Measurements from ENCODE around the gene TSPAN3.
A peak's percentile ranks its signal among the peaks of the same experiment; 100 is the strongest.

TSPAN3 gene

DNA sequence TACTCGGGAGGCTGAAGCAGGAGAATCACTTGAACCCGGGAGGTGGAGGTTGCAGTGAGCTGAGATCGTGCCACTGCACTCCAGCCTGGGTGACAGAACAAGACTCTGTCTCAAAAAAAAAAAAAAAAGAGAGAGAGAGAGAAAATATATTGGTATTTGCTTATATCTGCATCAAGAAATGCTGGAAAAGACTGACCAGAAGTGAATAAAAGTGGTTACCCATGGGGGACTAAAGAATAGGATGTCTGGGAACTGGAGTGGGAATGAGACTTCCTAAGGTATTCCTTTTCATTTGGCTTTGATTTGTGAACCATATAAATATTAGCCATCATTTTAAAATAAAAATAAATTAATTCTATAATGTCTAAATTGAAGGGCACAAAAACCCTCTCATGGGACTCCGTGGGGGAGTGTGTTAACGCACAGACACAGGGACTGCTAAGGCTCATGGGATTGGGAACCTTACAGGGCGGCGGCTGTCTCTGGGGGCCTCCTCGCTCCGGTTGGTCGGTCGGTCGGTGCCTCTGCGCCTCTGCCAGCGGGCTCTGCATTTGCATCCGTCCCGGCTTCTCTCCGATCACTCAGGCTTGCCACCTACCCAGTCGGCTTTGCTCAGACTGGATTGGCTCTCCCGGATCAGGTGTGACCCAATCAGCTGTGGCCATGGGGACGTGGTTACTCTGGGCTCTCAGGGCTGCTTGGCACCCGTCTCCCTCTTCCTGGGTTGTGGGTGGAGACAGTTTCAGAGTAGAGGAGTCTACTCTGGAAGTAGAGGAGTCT is 12.7 kb upstream of the TSPAN3 start:
- DNase-seq, result peak; percentile 40

DNA sequence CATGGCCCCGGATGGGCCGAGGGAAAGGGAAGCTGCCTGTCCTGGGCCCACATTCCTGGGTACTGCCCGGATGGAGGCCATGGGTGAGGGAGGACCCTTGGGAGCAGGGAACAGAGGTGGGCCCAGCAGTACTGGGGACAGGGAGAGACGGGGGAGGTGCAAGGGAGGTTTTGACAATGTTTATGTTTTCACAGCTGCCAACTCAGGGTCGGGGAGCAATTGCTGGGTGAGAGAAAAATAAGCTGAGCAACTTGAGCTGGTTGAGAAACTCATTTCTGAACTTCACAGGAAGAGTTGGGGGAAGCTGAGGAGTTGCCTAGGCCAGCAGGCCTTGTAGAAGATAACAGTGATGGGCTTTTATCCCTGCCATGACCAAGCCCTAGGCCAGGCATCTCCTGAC is 11.1 kb upstream of the TSPAN3 start:
- DNase-seq, result no peak

DNA sequence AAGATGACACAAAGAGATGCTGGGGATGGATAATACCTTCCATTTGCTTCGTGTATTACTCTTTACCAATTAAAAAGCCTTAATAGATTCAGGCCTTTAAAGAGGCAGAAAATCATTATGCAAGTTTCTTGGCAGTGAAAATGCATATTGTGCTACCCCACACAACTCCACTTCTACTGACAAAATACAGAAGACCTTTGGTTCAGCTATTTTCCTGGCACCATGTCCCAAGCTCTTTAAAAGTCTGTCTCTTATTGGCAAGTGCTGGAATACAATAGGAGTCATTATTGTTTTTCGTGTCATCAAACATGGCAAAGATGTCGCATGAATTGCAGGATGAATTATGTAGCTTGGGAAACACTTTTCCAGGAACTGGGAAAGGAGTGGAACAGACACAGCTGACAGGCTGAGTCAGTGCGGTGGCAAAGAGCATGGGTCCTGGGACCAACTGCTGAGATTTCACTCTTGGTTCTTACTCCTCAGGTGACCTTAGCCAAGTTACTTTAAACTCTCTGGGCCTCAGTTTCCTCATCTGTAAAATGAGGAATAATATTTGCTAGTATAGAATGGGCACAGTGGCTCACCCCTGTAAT is 5.5 kb upstream of the TSPAN3 start:
- DNase-seq, result no peak

DNA sequence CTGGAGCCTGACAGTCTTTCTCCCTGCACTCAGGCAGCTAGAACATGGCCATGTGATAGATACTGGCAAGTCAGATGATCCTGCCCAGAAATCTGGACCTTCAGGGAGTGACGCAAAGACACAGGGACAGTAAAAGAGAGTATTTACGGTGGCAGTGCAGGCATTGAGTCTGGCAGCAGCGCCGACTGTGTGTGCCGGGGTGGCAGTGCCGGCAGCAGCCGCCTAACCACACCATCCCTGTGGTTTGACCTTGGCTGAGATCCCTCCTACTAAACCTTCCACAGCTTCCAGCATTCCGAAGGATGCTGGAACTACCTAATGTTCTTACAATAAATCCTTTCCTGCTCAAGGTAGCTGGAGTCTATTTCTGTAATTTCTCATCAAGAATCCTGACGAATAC is 4.6 kb upstream of the TSPAN3 start:
- no peak for DNase-seq

DNA sequence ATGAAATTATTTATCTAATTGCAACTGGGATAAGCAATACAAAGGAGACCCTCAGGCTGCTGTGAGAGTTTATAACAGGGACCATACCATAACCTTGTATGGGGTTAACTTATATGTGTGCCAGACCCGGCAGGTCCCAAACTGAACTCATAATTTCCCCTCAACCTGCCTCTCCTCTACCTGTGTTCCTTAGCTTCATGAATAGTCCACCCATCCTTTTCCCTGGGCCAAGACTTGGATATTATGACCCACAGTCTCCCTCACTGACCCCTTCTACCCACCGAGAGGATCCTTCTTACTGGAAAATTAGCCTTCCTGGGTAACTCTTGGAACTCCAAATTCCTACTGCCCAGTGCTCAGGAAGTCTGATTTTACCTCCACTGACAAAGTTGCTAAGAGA is 3.4 kb upstream of the TSPAN3 start:
- no peak for DNase-seq

DNA sequence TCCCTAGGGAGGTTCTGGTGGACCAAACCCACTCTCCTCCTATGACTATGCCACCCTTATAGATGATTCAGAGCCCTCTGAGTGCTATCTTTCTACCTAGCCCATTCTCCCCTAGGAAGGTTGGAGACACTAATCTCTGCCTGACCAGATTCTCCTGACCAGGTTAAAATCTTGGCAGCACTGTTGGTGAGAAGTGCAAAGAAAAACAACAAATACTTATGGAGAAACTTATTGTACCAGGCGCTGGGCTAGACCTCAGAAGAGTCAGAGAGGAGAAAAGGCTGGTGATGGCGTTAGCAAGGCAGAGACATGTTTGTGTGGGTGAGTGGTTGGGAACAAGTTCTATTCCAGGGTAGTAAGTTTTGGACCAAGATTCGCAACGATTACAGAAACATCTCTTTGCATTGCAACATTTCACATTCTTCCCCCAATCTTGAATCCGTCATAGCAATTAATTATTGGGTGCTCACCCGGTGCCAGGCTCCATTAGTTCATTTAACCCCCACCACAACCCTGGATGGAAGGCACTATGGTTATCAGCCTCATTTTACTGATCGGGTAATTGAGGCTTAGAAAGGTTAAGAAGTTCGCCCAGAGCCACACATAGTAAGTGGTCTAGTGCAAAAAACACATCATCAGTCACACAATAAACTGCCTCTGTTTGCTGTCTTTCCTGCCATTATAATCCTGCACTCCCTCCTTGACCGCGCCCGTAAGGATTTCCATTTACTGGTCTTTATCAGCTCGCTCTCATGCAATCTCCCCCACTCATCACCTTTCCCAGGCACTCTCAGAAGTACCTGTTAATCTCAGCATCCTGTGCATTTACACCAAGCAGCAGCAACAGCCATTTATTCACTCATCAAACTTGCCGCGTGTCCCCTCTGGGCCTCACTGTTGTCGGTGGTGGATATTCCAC is 655 bp upstream of the TSPAN3 start:
- DNase-seq, result no peak

DNA sequence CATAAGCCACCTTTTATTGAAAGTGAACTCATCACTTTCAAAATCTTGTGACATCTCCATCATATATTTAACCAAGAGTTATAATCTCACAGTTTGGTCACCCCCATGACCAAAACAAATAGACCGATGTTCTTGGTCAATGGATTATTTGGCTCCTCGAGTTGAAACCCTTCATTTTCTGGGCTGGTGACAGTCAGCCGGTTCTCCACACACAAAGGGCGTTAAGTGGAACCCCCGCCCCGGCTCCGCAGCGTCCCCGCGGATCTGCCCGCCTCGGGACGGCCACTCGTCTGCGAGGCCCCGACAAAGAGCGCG is 772 bp downstream of the TSPAN3 start:
- no peak for DNase-seq

DNA sequence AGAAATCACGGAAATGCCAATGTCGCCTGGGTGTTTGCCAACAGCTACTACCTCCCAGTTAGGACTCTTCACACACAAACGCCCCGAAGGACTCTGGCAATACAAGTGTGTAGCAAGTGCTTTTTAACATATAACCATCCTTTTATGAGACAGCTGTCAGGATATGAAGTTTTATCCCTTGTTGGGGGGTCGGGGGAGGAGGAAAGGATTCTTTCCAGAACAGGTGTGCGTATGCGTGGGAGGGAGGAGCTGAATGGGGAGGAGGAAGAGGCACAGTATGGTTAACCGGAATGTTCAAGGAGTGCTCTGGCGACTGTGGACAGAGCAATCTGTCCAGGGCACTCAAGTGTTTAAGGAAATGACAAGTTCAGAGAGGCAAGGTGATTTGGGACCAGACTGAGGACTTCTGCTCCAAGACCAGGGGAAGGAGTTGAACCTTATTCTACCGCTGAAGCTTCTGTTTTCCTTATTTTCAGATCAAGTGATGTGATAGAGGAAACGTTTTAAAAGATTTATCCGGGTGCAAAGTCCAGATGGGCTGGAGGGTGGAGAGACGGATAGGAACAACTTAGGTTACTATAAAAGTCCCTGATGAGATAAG is 1.3 kb downstream of the TSPAN3 start:
- no peak for DNase-seq

DNA sequence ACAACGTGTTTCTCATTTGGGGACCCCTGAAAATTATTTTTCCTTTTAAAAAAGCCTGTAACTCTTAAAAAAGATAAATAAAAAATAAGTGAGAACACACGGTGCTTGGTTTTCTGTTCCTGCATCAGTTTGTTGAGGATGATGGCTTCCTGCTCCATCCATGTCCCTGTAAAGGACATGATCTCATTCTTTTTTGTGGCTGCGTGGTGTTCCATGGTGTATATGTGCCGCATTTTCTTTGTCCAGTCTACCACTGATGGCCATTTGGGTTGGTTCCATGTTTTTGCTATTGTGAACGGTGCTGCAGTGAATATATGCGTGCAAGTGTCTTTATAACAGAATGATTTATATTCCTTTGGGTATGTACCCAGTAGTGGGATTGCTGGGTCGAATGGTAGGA is 2.3 kb downstream of the TSPAN3 start:
- DNase-seq, result no peak

DNA sequence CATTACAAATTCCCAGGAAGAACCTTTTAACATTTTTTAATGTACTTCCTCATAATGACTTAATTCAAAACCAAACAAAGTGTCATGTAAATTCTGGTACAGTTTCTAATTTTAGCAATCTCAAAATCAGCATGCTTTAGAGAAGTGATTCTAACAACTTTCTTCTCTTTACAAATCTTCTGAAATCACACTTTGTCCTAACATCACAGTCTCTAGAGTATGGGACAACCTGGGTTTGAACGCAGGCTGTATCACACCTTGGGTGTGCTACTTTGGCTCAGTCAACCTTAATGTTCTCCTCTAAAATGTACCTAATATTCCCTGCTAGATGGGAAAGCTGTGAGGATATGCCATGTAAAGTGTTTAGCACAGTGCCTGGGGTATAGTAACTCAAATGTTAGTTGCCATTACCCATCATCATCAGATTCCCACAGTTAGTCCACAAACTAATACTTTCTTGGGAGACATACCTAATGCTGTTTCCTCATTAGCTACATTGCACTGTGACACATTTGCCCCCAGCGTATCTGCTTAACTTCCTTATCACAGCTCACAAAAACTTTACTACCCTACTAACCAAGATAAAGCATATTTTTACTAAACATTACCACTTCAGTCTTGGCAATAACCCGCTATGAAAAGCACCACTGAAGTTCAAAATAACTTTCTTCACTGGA is 3.1 kb downstream of the TSPAN3 start:
- no peak for DNase-seq

DNA sequence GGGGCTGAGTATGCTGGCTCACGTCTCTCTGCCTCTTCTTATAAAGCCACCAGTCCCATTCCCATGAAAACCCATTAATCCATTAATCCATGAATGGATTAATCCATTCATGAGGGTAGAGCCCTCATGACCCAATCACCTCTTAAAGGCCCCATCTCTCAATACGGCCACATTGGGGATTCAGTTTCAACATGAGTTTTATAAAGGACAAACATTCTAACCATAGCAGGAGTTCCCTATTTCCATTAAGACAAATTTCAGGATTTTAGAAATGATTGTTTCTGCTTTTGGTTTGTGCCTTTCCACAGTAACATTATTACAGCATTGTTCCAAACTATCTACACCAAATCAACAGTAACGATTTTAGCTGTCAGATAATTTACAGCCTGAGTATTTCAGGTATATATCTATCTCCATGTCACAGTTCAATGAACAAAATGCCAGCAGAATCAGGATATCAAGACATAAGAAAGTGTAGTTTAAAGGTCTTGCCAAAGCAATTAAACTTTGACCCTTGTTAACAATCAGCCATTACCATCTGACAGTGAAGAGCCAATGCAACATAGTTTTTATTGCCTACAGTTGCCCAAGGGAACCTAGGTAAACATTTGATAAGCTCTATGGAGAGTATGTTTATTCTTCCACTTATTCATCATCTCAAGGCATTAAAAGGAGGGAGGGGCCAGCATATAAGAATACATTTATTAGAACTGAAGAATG is 3.8 kb downstream of the TSPAN3 start:
- no peak for DNase-seq

DNA sequence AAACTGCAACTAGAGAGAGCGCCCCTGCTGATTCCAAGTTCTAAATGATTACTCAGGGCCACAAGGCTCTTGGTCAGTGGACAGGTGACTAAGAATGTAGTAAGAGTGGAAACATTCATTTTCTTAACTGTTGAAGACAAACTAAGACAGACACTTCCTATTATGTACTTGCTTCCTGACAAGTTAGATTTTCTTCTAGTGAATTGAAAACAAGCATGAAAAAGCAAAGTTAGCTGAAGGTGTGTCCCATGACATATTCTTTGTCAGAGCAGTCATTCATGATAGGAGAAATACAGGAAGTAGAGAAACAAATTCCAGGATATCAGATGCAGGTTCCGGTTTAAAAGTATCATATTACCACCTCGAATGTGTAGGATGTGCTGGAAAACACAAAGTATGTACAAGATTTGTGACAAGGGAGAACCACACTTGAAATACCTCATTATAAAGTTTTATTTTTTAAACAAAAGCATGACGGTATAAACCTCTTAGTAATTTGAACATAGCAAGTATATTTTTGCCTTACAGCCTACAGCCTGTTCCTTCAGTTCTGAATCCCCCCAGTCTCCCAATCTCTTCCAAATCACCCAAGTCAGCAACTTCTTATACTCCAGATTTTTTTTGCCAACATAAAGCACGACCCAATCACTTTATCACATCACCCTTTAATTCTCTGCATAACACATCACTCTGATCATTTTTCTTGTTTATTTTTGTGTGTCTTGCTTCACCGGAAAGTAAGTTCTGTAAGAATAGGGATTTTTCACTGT is 6.2 kb downstream of the TSPAN3 start:
- no peak for DNase-seq

DNA sequence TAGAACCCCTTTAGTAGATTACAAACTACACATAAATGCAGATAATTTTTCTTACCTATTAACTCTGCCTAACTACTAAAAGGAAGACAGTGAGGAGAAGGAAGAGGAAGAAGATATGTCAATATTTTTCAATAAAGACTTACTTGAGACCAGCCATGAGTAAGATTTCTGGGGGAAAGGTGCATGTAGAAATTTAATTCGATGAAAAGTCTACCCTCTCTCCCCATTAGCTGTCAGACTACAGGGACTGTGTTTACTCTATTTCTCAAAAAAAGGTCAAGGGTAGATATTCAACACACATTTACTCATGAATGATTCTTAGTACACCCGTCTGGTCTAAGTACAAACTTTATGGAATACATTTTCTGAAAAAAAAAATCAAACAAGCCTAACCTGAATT is 6.8 kb downstream of the TSPAN3 start:
- no peak for DNase-seq

DNA sequence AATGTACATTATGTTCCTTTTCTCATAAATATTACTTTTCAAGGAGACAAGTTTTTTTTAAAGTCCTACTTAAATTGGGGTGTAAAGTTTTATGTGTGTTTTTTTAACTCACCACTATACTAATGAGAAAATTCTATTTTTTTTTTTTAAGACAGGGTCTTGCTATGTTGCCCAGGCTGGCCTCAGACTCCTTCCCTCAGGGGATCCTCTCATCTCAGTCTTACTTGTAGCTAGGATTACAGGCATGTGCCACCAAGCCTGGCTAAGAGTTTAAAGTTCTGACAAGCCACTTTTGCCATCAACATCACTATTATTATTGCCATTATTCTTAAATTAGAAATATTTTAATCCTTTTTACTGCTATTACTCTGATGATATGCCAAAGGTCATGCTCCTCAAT is 7.7 kb downstream of the TSPAN3 start:
- no peak for DNase-seq

DNA sequence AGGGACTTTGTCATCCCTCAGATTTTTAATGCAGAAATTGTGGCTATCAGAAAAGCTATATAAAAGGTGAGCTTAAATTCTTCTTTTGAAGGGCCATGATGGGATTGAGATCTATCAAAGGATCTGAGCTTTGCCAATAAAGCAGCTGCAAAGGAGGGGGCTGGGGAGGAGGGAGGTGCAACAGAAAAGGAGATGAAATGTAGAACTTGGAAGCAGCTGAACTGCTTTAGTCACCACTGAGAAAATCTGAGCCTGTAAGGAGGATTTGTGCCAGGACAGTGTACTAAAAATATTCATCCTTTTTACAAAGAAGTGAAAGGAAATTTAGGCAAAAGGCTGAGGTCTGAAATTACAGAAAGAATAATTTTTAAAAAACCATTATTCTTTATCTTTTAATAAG is 10.4 kb downstream of the TSPAN3 start:
- DNase-seq, result peak; percentile 64

DNA sequence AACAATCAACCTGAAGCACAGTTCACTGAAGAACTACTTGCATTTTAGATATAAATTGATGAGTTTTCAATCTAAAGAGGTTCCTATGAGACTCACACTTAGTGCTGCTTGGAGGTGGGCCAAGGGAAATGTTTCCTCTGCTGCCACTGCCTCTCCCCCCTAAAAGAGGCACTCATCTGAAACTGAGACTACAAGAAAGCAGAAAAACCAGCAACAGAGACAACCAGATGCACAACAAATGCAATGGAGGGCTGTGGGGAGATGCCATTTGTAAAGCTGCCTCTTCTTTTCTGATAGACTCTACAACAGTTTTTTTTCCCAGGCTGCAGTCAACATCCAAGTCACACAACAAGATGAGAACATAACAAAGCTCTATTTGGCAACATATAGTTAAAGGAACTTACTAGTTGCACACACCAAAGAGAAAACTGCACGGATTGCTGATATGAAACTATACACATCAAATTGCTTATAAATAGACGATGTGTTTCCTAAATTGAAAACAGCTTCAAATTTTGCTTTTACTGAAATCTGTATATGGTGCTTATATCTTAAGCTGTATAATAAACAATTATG is 11.0 kb downstream of the TSPAN3 start:
- DNase-seq, result peak; percentile 34

DNA sequence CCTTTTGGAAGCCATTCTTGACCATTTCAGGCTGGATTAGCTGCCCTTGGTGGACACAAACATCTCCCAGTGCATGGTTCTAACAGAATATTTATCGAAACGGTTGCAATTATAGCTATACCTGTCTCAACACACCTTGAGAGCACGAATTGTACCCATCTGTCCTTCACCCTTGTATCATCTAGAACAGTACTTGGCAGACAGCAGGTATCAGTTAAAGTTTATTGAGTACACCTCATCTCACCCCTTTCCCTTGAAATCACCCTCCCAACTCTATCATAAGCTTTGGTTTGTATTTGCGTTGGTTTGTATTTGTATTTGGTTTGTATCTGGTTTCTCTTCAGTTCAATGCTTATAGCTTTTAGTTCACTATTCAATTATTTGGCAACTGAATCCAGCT is 12.4 kb downstream of the TSPAN3 start:
- no peak for DNase-seq

DNA sequence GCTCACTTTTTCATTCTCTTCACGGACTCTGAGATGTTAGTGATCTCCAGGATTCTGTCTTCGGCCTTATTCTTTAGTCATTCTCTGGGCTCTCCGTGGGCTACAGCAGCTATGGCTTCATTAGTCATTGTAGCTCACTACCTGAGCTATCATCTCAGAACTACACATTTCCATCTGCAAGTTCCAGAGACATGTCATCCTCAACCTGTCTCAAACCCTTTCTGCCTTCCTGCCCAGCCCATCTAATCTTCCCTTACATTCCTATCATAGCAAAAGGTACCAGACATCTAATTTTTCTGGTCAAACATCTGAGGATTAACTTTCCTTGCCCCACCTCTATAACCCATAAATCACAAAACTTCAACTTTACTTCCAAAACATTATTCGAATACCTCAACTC is 13.2 kb downstream of the TSPAN3 start:
- peak; percentile 57 for DNase-seq

DNA sequence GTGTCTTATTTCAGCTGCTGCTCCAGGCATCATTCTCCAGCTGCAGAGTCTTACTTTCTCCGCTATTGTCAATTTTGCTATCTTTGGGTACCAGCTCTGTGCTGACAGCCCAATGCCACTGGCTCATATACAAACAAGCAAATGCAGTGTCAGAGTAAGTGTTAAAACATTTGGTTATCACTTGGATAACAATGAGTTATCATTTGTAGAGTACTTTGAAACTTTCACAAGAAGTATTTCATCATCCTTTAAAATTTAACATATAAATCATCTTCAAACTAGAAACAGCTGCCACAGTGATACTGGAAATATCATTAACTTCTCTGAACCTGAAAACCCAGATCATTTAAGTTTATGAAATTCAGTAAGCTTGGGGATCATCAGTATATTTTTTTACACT is 13.8 kb downstream of the TSPAN3 start:
- peak; percentile 19 for DNase-seq

DNA sequence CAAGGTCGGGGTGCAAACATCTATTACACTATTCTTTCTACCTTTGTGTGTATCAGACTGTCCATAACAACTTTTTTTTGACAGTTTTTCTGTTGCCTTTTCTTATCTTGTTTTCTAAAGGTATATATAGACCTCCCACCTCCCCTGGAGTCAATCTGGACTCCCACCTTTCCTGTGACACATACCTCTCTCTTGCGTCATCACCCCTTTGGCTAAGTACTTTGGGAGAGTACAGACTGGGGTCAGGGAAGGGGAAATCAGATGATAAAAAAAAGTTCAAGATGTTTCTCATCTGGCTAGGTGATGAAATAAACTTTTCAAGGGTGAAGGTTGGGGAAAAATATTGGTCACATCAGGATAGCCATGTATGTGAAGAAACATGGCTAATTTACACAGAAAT is 17.2 kb downstream of the TSPAN3 start:
- no peak for DNase-seq

DNA sequence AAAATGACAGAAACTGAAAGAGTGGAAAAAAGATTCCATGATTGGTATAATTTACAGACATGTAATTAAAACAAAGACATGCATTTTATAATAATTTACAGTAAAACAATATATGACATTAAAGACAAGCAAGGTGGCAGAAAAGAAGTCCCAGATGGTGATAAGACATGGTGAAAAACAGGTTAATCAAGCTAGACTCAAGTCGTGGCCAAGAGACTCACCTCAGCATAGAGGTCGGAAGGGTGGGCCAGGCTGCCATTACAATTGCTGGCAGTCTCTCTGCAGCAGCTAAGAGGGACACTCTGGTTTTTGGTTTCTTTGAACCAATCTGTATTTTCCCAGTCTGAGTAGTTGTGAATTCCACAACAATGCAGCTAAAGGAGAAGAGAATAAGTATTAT is 18.4 kb downstream of the TSPAN3 start:
- no peak for DNase-seq
